Anterior cingulate cortex (tissue), 58 donors: ENCODE results near the gene LLGL1.
A peak's percentile ranks its signal among the peaks of the same experiment; 100 is the strongest.

Source experiments
- DNase-seq, 58 donors: peaks; one replicate each; lab custom pipeline; 2025; lab: John Stamatoyannopoulos, UW

Gene LLGL1

GRCh38 chr17:18248300-18248731 is 22.9 kb downstream of the LLGL1 start:
- DNase-seq: peak in 47 of 58 donors; percentile 15 to 79 (median 50)

- DNase-seq: no peak
Measured at GRCh38 chr17:18248811-18249210, 23.4 kb downstream of the LLGL1 start.

- no peak for DNase-seq
Measured at GRCh38 chr17:18250259-18250658, 24.8 kb downstream of the LLGL1 start.

GRCh38 chr17:18250708-18251107 is 25.3 kb downstream of the LLGL1 start:
- no peak for DNase-seq

GRCh38 chr17:18251204-18251603 is 25.8 kb downstream of the LLGL1 start:
- no peak for DNase-seq

- DNase-seq: no peak
Measured at GRCh38 chr17:18252160-18252559, 26.7 kb downstream of the LLGL1 start.

- no peak for DNase-seq
Measured at GRCh38 chr17:18253187-18253884, 27.9 kb downstream of the LLGL1 start.

GRCh38 chr17:18253947-18254821 is 28.7 kb downstream of the LLGL1 start:
- DNase-seq: no peak

GRCh38 chr17:18254888-18255649 is 29.6 kb downstream of the LLGL1 start:
- DNase-seq: no peak

GRCh38 chr17:18256351-18256750 is 30.9 kb downstream of the LLGL1 start:
- no peak for DNase-seq

DNA sequence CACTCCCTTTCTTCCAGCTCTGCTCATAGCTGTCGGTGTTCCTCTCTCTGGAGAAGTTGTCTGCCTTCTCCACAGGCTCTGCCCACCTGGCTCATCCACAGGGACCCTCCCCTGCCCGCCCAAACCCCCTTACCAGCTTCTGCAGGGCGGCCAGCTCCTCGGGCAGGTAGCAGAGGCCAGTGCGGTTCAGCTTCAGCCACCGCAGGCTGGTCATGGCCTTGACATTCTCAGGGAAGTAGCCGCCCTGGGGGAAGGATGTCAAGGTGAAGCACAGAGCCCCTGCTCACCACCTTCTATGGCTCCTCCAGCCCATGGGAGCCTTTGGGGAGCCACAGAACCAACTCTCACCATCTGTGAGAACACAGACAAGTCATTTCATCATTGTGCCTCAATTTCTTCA is 31.3 kb downstream of the LLGL1 start:
- DNase-seq: no peak

DNA sequence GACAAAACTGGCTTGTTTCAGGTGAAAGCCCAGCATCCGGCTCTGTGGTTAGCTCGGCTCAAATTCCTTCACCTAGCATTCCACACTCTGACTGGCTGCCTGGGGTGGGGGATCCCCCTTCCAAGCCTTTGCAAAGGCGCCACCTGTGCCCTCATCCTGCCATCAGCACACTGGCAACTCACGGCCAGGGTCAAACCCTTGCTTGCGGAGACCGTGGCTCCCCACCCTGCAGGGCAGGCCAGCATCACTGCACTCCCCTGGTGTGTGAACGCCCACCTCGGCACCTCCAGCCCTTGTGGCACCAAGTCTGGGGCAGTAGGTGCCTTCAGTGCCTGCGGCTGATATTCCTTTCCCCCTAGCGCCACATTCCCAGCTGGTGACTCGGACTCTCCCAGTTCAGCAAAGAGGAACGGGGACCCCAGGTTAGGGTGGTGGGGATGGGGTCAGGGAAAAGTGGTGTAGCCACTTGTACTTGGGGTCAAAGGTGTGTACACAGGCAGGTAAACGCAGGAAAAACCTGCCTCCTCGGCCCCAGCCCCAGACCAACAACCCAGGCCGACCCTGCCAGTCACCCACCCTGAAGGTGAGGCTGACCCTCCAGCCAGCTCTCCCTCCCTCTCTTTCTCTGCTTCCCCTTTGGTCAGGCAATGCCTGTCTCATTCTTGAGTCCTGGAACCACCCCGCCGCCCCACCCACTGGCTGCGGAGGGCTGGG is 32.0 kb downstream of the LLGL1 start:
- DNase-seq: peak in 6 of 58 donors; percentile 31 to 66 (median 46)

- peak in 49 of 58 donors; percentile 25 to 82 (median 55) for DNase-seq
Measured at GRCh38 chr17:18257982-18258355, 32.5 kb downstream of the LLGL1 start.

- peak in 48 of 58 donors; percentile 8 to 84 (median 54) for DNase-seq
Measured at GRCh38 chr17:18258356-18259038, 33.1 kb downstream of the LLGL1 start, which contains the start of gene FLII. FLII (minus strand) TSS chr17:18258738; CDS start chr17:18258690, 48 bp downstream.

DNA sequence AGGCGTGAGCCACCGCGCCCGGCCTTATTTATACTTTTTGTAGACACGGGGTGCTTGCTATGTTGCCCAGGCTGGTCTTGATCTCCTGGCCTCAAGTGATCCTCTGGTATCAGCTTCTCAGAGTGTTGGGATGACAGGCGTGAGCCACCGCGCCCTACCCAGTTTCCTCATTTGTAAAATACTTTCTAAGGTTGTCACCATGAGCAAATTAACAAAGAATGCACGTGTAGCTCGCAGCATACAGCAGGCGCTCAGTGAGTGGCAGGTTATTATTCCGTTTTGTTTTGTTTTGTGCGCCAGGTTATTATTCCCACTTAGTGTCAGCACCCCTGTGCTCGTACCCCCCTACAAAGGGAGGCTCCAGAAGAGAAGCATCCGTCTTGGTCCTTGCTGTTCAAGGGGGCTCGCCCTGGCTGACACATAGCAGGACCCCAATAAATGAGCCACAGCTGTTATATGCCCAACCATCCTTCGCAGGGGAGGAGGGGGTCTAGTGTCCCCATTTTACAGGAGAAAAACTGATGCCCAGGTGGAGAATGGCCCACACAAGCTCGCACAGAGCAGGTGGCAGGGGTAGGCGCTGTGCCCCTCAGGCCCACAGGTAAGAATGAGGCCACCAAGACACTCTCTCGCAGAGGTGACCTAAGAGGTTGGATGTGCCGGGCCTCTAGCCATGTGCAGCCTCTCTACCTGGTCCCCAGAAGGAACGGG is 34.3 kb downstream of the LLGL1 start:
- no peak for DNase-seq

- DNase-seq: peak; percentile 46 to 98 (median 92)
Measured at GRCh38 chr17:18260332-18261145, 35.1 kb downstream of the LLGL1 start, which contains the start of gene MIEF2. MIEF2 (plus strand) TSS chr17:18260662; CDS start chr17:18262721, 2,059 bp downstream.

- peak in 12 of 58 donors; percentile 4 to 48 (median 30) for DNase-seq
Measured at GRCh38 chr17:18261146-18261515, 35.7 kb downstream of the LLGL1 start.

- no peak for DNase-seq
Measured at GRCh38 chr17:18261659-18262058, 36.2 kb downstream of the LLGL1 start.
